Stimulated activated naive B cell treated with anti-CD40 and anti-IgM and Interleukin-4, amounts not matched to agents 10 μg/mL and 1 μg/mL and 100 μg/mL, for 72 hours (primary cell): ENCODE results near the gene ZRANB1.

Experiments
- ATAC-seq, 2 donors: fragments of 150-1000 bp; cut with Tn5 transposase; replicated peaks; 2 replicates each; pipeline ENCODE4 v1.10.0; 2021; ENCODE audit warnings: moderate library complexity in 1 of 2
- DNase-seq: peaks from one replicate; pipeline ENCODE4 v3.0.0; 2021
- H3K27ac Mint-ChIP-seq: one replicate; pipeline ENCODE4 v1.8.0; 2022; ENCODE audit warnings: mild to moderate bottlenecking, mixed read lengths
- H3K27me3 Mint-ChIP-seq, 2 donors: one replicate each; pipeline ENCODE4 v1.8.0; 2022; ENCODE audit warnings: mixed read lengths in 2 of 2
- H3K36me3 Mint-ChIP-seq, 2 donors: one replicate each; pipeline ENCODE4 v1.8.0; 2022; ENCODE audit warnings: mixed read lengths in 2 of 2, mild to moderate bottlenecking in 1 of 2
- H3K4me1 Mint-ChIP-seq, 2 donors: one replicate each; pipeline ENCODE4 v1.8.0; 2022; ENCODE audit warnings: mixed read lengths in 2 of 2, mild to moderate bottlenecking in 1 of 2
- H3K4me3 Mint-ChIP-seq, 2 donors: one replicate each; pipeline ENCODE4 v1.8.0; 2022; ENCODE audit warnings: mild to moderate bottlenecking in 2 of 2, mixed read lengths in 2 of 2, moderate library complexity in 1 of 2
- H3K9me3 Mint-ChIP-seq, 2 donors: one replicate each; pipeline ENCODE4 v1.8.0; 2022; ENCODE audit warnings: mixed read lengths in 2 of 2, mild to moderate bottlenecking in 1 of 2

Gene ZRANB1

DNA sequence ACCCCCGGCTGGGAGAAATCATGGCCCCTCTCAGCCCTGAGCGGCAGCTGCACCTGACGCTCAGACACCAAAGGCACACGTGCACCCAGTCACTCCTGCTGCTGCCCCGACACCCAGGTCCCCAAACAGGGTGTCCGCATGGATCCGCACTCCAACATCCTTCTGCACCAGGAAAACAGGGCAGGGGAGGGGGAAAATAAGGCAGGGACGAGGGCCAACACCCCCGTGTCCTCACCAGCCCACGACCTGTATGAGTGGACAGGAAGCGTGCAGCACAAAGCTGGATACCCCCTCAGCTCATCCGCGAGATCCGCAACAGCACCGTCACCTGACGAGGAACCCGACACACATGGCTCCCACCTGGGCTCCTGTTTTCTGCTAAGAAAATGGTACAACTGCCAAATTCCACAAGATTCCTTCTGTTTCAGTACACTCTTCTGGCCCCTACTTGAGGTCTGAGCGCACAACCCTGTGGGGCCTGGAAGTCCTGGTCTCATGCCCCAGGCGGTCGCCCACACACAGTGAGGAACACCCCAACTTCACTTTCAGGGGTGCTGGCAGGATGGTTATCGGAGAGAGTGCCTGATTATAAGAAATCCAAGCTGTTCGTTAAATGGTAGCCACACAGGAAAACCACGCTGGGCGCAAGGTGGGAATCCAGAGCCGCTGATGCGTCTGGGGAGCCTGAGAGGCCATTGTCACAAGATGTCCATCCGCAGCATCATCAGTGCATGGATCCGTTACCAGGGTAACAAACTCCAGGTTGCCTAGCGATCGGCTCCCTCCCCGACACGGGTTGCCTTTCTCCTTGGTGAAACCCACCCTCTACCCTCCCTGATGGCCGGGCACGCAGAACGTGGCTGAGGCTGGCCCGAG, 63.6 kb downstream of the ZRANB1 start:
- Mint-ChIP-seq H3K9me3 (no peaks in the 10 kb centered on the region), H3K27me3 (no peaks in the 10 kb centered on the region), H3K4me3 (no peak overlapping the region), H3K36me3 (no peaks in the 10 kb centered on the region), H3K27ac (no peak overlapping the region), H3K4me1 (no peaks in the 10 kb centered on the region)
- ATAC-seq = no peak
- DNase-seq = no peak

DNA sequence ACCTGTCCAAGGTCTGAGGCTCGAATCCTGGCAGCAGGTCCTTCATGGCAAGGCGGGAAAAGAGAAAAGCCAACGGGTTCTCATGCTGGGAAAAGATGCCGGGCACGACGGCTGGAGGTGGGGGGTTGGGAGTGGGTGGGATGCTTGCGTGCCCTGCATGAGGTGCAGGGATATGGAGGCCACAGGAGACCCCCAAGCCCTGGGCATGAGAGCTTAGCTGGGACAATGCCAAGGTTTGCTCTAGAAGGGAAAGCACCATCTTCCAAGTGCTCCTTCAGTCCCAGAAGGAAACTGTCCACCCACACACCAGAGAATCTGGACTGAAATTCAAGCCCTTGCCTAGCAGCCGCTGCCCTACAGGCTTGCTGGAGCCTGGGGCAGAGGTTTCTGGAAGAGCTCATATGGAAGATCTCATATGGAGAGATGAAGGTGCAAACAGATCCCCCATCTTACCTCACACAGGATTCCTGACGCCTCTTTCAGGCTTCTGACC, 64.3 kb downstream of the ZRANB1 start:
- H3K36me3 Mint-ChIP-seq = no peaks in the 10 kb centered on the region
- DNase-seq = no peak
- no peak overlapping the region for H3K4me3 Mint-ChIP-seq
- ATAC-seq = no peak
- H3K27ac Mint-ChIP-seq = no peak overlapping the region
- no peaks in the 10 kb centered on the region for H3K4me1 Mint-ChIP-seq
- H3K9me3 Mint-ChIP-seq = no peaks in the 10 kb centered on the region
- H3K27me3 Mint-ChIP-seq = no peaks in the 10 kb centered on the region

DNA sequence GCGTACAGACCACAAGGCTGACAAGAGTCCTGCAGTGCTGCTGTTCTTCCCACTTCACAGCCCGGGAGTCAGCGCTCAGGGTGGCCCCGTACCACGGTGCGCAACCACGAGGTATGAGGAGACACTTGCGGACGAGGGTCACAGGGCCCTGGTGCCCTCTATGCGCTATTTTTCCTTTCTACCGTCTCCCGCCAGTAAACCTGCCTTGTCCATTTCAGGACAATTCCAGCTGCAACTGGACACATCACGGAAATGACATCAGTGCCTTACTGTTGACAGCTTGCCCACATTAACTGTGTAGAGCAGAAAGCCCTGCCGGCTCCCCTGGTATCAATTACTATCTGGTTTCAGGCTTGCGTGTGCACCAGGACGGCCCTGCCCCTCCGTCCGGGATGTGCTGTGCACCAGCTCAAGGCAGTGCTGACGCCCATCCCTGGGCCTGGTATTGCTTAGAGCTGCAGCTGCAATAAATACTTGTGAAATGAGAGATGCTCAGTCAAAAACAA, 65.1 kb downstream of the ZRANB1 start:
- no peaks in the 10 kb centered on the region for H3K36me3 Mint-ChIP-seq
- H3K4me3 Mint-ChIP-seq = no peak overlapping the region
- no peaks in the 10 kb centered on the region for H3K4me1 Mint-ChIP-seq
- H3K27me3 Mint-ChIP-seq = no peaks in the 10 kb centered on the region
- H3K9me3 Mint-ChIP-seq = no peaks in the 10 kb centered on the region
- DNase-seq (no peak), ATAC-seq (no peak)
- H3K27ac Mint-ChIP-seq = no peak overlapping the region

DNA sequence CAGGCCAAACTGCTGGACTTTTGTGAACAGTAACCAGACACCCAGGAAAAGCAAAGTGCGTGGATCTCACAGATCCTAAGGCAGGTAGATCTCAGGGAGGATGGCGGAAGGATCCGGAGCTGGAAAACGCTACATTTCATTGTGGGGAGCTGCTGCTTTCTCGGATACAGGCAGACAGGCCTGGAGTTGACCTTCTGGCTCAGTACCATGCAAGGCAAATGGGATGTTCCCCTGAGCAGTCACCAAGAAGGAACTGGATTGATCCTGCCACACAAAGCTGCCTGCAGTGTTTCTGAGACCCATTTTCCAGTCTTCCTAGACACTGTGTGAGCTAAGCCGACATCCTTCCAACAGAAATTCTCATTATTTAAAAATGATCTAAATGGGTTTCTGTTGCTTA, 65.5 kb downstream of the ZRANB1 start:
- DNase-seq = no peak
- no peak for ATAC-seq
- Mint-ChIP-seq H3K4me1 (no peaks in the 10 kb centered on the region), H3K27ac (no peak overlapping the region), H3K9me3 (no peaks in the 10 kb centered on the region), H3K4me3 (no peak overlapping the region), H3K27me3 (no peaks in the 10 kb centered on the region), H3K36me3 (no peaks in the 10 kb centered on the region)

DNA sequence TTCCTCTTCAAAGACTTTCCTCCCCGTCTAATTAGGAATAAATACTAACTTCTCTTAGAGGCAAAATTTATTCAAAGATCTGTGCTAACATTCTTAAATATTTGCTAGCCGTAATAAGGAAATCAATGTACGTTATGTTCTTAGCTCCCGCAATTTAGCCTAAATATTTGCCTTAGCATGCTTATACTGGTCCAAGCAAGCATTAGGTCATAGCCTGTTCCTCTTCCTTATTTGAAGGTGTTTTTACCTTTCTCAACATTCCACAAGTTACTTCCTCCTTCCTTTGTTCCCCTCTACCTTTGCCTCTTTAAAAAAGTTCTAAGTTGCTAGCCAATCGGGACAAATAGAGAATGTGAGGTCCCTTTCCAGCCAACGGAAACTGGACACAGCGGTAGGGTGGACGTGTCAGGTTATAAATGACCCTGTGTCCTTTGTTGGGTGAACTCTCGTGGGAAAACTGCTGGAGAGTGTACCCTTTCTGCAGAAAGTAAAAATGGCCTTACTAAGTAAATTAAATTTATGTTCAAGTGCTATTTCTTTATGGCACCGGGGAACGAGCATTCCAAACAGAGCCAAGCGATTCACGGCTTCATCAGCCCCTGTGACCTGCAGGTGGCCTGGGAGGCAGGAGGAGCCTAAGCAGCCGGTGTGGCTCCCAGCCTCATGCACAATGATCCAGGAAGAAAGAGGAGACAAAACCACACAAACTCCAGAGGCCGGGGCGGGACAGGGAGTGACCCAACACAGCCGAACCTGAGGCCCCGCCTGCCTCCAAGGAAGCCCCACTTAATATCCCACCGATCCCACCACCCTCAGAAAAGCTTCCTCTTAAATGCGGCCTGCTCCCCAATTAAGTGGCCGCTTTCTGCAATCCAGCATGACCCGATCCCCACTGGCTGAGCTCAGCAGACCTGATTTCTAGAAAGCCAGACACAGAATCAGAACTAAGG, 67.0 kb downstream of the ZRANB1 start:
- no peaks in the 10 kb centered on the region for H3K4me1 Mint-ChIP-seq
- peaks cover 0 to 2% of the 10 kb centered on the region in 2 donors for H3K27me3 Mint-ChIP-seq
- no peak overlapping the region for H3K4me3 Mint-ChIP-seq
- no peaks in the 10 kb centered on the region for H3K9me3 Mint-ChIP-seq
- H3K36me3 Mint-ChIP-seq = no peaks in the 10 kb centered on the region
- DNase-seq = no peak
- H3K27ac Mint-ChIP-seq = no peak overlapping the region
- ATAC-seq = no peak

DNA sequence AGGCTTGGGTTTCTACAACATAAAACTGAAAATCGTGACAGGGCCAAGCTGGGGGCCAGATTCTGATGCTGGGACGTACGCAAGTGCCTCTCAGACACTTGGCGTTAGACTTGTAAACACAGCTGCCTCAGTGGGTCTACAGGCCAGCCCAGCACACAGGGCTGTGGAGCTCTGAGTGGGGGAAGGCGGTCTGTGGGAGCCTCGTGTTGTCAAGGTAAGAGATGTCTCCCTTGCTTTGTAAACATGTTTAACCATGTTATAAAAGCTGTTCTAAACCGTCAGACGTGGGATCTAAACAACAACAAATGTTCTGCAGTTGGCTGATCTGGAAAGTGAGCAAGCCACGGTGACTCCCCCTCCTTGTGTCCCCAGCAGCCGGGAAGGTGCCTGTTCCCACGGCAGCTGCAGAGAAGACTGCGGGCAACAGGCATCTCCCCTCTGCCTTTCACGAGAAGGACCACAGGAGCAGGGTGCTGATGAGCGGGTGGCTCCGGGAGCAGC, 67.8 kb downstream of the ZRANB1 start:
- ATAC-seq = no peak
- no peak overlapping the region for H3K4me3 Mint-ChIP-seq
- no peak overlapping the region for H3K27ac Mint-ChIP-seq
- peaks cover 0 to 5% of the 10 kb centered on the region in 2 donors for H3K27me3 Mint-ChIP-seq
- H3K9me3 Mint-ChIP-seq = no peaks in the 10 kb centered on the region
- no peak for DNase-seq
- H3K4me1 Mint-ChIP-seq = no peaks in the 10 kb centered on the region
- H3K36me3 Mint-ChIP-seq = no peaks in the 10 kb centered on the region

DNA sequence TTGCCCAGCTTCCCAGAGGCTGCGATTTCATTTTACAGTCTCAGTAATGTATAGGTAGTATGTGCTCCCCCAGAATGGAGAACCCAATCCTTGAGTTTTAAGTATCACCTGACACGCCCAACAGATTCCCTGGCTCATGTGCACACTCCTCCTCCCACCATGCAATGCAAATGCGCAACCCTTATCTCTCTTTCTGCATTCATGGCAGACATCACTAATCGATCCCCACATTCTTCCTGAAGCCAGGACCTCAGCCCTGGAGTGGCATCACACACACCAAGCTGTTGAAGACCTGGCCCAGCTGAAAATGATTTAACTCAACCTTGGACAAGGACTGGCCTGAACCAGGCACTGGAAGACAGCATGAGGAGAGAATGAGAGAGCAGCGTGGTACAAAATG, 68.4 kb downstream of the ZRANB1 start:
- no peak overlapping the region for H3K27ac Mint-ChIP-seq
- DNase-seq (no peak), ATAC-seq (no peak)
- H3K4me3 Mint-ChIP-seq = no peak overlapping the region
- peaks cover 0 to 5% of the 10 kb centered on the region in 2 donors for H3K27me3 Mint-ChIP-seq
- no peaks in the 10 kb centered on the region for H3K9me3 Mint-ChIP-seq
- no peaks in the 10 kb centered on the region for H3K4me1 Mint-ChIP-seq
- H3K36me3 Mint-ChIP-seq = no peaks in the 10 kb centered on the region

DNA sequence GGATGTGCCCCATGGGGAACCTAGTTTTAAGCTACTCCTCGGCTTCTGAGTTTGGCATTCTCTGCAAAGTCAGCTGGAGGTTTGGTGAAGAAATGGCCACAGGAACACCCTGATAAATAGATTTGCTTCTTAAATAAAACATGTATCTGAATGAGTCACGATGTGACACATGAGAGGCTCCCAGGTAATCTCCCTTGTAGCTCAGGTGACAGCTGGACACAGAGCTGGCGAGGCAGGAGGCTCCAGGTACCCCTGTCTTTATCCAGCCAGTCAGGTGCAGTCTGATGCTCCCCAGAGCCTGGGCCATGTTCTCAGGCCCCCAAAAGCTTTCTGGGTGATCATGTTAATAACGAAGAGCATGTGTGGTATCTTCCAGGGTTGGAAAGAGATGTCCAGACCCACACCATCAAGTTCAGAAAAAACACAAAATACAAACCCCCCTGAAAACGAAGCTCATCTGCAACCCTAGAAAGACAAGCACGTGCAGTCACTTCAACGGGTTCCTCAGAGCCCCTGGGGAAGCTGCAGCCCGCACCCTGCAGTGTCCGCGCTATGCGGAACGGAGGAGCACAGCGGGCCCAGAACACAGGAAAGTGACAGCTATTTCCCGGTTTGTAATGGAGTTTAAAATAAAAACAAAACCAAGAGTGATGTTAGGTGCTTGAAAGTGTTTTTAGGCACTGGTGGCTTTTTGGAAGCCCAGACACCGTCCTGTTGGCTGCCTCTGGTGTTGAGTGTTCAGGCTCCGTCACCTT, 69.4 kb downstream of the ZRANB1 start:
- no peak overlapping the region for H3K4me3 Mint-ChIP-seq
- H3K27me3 Mint-ChIP-seq = peaks cover 0 to 9% of the 10 kb centered on the region in 2 donors
- no peak for ATAC-seq
- no peaks in the 10 kb centered on the region for H3K4me1 Mint-ChIP-seq
- no peak for DNase-seq
- no peaks in the 10 kb centered on the region for H3K36me3 Mint-ChIP-seq
- no peaks in the 10 kb centered on the region for H3K9me3 Mint-ChIP-seq
- H3K27ac Mint-ChIP-seq = no peak overlapping the region

DNA sequence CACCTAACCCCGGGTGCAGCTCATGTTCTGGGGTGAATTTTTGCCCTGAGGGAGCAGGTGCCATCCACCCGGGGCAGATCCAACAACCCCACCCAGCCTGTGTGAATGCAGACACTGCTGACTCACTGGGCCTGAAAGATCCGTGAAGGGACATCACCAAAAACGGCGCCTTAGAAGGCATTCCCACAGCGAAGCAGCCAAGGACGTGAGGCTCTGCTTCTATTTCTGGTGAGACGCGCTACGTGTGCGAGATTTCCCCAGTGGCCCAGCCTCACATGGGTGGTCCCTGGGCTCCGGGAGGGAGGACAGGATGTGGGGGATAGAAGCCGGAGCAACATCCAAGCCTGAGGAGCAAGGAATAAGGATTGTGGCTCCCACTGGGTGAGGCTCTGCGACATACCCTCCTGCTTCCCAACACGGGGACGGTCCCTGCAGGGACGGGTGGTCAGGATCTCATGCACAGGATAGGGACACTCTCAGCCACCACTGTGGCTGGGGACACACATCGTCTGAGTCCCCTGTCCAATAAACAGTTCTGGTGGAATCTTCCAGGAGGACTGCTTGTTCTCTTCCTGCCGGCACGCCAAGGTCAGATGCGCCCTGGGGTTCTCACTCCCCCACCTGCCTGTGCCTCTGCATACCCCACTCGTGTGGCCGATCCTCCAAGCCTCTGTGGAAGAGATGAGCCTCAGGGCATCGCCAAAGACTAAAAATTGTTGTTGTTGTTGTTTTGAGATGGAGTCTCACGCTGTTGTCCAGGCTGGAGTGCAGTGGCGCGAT, 70.2 kb downstream of the ZRANB1 start:
- no peak overlapping the region for H3K27ac Mint-ChIP-seq
- H3K9me3 Mint-ChIP-seq = no peaks in the 10 kb centered on the region
- no peak for ATAC-seq
- H3K4me1 Mint-ChIP-seq = no peaks in the 10 kb centered on the region
- H3K4me3 Mint-ChIP-seq = no peak overlapping the region
- H3K27me3 Mint-ChIP-seq = peaks cover 0 to 9% of the 10 kb centered on the region in 2 donors
- no peaks in the 10 kb centered on the region for H3K36me3 Mint-ChIP-seq
- DNase-seq = no peak

DNA sequence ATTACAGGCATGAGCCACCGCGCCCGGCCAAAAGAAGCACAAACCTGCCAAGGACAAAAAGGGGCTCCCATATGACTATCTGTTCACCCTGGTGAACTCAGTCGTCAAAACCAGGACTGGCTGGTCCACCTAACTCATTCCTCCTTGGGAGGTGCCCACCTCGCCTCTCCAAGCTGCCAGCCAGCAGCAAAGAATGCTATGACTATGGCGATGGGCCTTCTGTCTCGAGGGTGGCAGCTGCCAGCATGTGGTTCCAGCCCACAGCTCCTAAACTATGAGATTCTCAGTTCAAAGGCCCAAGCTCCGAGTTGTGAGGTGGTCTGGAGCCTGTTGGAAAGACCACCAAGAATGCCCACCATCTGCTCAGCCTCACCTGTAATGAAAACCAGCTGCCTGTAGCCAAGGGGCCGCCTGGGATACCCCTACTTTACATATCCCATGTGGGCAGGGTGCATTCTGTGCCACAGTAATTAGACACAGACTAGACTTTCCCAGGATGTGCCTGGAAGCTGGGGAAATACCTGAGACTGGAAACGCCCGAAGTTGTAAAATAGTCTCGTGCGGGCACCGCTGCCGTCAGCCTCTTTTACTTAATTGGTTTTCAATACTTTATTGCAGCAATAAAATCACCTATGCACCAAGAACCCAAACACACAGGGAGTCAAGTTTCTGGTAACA, 71.1 kb downstream of the ZRANB1 start:
- H3K27ac Mint-ChIP-seq = no peak overlapping the region
- no peak for ATAC-seq
- H3K27me3 Mint-ChIP-seq = peaks cover 0 to 9% of the 10 kb centered on the region in 2 donors
- DNase-seq = no peak
- no peaks in the 10 kb centered on the region for H3K9me3 Mint-ChIP-seq
- no peaks in the 10 kb centered on the region for H3K4me1 Mint-ChIP-seq
- no peaks in the 10 kb centered on the region for H3K36me3 Mint-ChIP-seq
- no peak overlapping the region for H3K4me3 Mint-ChIP-seq

DNA sequence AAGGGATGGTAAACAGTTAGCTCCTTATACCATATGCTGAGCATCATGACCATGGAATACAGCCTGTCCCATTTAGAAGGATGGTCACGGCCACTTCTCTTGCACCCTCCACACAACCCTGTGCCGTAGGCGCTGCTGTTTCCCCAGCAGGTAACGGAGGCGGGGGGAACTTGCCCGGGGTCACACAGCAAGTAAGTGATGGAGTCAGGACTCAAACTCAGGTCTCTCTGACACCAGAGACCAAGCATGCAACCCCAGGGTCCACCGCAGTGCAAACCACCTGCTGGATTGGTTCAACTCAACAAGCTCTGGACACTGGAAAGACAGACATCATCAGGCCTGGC, 71.6 kb downstream of the ZRANB1 start:
- no peak overlapping the region for H3K4me3 Mint-ChIP-seq
- H3K27ac Mint-ChIP-seq = no peak overlapping the region
- no peak for DNase-seq
- H3K4me1 Mint-ChIP-seq = peaks cover 2 to 3% of the 10 kb centered on the region in 2 donors
- ATAC-seq = no peak
- peaks cover 0 to 12% of the 10 kb centered on the region in 2 donors for H3K27me3 Mint-ChIP-seq
- no peaks in the 10 kb centered on the region for H3K36me3 Mint-ChIP-seq
- H3K9me3 Mint-ChIP-seq = no peaks in the 10 kb centered on the region

DNA sequence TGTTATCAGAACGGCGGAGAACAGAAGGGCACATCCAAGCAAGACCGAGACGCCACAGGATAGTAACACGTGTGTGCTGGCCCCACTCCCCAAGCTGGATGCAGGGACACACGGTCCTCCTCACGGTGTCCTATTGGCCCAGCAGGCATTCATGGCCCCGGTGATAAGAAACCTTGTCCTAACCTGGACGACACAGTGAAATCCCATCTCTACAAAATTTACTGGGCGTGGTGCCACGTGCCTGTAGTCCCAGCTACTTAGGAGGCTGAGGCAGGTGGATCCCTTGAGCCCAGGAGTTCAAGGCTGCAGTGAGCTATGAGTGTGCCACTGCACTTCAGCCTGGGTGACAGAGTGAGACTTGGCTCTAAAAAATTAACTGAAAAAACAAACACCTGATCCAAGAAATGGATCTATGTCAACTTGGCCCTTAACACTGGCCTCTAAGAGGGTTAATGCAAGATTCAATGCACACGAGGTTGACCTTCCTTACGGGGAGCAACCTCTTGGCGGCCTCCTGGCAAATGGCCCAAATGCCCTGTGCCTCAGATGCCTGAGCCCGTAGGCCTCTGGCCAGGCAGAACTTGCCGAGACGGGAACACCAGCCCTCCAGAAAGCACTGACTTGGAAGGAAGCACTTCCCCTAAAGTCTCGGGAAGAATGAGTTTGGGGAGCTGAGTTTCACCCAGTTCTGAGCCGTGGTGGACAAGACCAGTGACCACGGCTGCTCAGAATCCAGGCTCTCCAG, 72.3 kb downstream of the ZRANB1 start:
- ATAC-seq (no peak), DNase-seq (no peak)
- Mint-ChIP-seq H3K4me3 (no peak overlapping the region), H3K4me1 (peaks cover 4 to 7% of the 10 kb centered on the region in 2 donors), H3K36me3 (no peaks in the 10 kb centered on the region), H3K27me3 (peaks cover 0 to 15% of the 10 kb centered on the region in 2 donors), H3K27ac (no peak overlapping the region), H3K9me3 (peaks cover 0 to under 1% of the 10 kb centered on the region in 2 donors)
